ENCODE results near the gene SLC44A1.

Gene SLC44A1

DNA sequence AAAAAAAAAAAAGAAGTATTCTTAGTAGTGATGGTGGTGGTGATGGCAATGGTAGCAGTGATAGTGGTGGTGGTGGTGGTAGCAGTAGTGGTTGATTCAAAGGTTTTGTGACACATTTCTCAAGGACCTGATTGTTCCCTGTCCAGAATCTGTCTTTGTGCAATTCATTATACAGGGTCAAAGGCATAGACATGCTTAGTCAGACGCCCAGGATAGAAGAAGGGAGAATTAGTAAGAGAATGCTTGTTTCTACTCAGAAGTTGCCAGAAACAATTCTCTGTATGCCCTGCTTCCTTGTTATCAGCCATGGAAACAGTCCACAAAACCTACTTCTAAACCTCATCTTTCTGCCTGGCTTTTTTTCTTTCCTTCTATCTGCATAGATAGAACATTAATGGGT, 89.4 kb downstream of the SLC44A1 start:
- no peak overlapping the region for H3K27ac ChIP-seq (ENCODE audit: low read depth, low read length)
- H3K36me3 ChIP-seq (ENCODE audit: control insufficient read depth, insufficient read depth, low read length) = peaks cover 8% of the 10 kb centered on the region
- H3K27me3 ChIP-seq (ENCODE audit: control insufficient read depth, insufficient read depth, low read length) = no peaks in the 10 kb centered on the region
- no peak overlapping the region for H3K4me3 ChIP-seq (ENCODE audit: low read length)
- no peak overlapping the region for H3K9ac ChIP-seq (ENCODE audit: low read length)
- no peaks in the 10 kb centered on the region for H3K4me1 ChIP-seq (ENCODE audit: control insufficient read depth, insufficient read depth, low read length)

DNA sequence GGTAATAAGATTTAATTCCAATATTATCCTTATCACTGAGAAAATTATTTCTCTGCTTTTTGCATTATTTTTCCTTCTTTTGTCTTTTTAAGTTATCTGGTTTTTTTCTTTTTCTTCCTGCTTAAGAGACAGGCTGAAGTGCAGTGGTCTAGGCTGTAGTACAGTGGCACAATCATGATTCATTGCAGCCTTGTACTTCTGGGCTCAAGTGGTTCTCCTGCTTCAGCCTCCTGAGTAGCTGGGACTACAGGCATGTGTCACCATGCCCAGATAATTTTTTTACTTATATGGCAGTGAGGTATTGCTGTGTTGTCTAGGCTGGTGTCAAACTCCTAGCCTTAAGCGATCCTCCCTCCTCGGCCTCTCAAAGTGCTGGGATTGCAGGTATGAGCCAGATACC, 93.9 kb downstream of the SLC44A1 start:
- Histone ChIP-seq H3K27me3 (ENCODE audit: control insufficient read depth, insufficient read depth, low read length) (no peaks in the 10 kb centered on the region), H3K27ac (ENCODE audit: low read depth, low read length) (no peak overlapping the region), H3K9ac (ENCODE audit: low read length) (no peak overlapping the region), H3K4me3 (ENCODE audit: low read length) (no peak overlapping the region), H3K4me1 (ENCODE audit: control insufficient read depth, insufficient read depth, low read length) (peaks cover 2% of the 10 kb centered on the region), H3K36me3 (ENCODE audit: control insufficient read depth, insufficient read depth, low read length) (peaks cover 8% of the 10 kb centered on the region)

GRCh38 chr9:105339849-105340248, 95.4 kb downstream of the SLC44A1 start:
- peaks cover 2% of the 10 kb centered on the region for H3K4me1 ChIP-seq (ENCODE audit: control insufficient read depth, insufficient read depth, low read length)
- peaks cover 8% of the 10 kb centered on the region for H3K36me3 ChIP-seq (ENCODE audit: control insufficient read depth, insufficient read depth, low read length)
- H3K9ac ChIP-seq (ENCODE audit: low read length) = no peak overlapping the region
- no peak overlapping the region for H3K27ac ChIP-seq (ENCODE audit: low read depth, low read length)
- H3K4me3 ChIP-seq (ENCODE audit: low read length) = no peak overlapping the region
- H3K27me3 ChIP-seq (ENCODE audit: control insufficient read depth, insufficient read depth, low read length) = no peaks in the 10 kb centered on the region

GRCh38 chr9:105341434-105342146, 97.1 kb downstream of the SLC44A1 start:
- H3K27ac ChIP-seq (ENCODE audit: low read depth, low read length) = no peak overlapping the region

DNA sequence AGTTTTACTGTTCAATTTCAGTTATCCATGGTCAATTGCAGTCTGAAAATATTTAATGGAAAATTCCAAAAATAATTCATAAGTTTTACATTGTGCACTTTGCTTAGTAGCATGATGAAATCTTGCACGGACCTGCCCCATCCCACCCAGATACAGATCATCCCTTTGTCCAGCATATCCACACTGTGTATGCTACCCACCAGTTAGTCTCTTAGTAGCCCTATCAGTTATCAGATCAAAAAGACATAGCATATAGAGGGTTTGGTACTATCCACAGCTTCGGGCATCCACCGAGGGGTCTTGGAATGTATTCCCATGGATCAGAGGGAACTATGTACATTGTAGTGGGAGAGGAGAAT, 97.7 kb downstream of the SLC44A1 start:
- Histone ChIP-seq H3K27ac (ENCODE audit: low read depth, low read length) (no peak overlapping the region), H3K27me3 (ENCODE audit: control insufficient read depth, insufficient read depth, low read length) (no peaks in the 10 kb centered on the region), H3K4me1 (ENCODE audit: control insufficient read depth, insufficient read depth, low read length) (peaks cover 2% of the 10 kb centered on the region), H3K9ac (ENCODE audit: low read length) (no peak overlapping the region), H3K4me3 (ENCODE audit: low read length) (no peak overlapping the region), H3K36me3 (ENCODE audit: control insufficient read depth, insufficient read depth, low read length) (peaks cover 5% of the 10 kb centered on the region)

More at GRCh38 chr9:105341434-105342146, 97.1 kb downstream of the SLC44A1 start:
- H3K9ac ChIP-seq (ENCODE audit: low read length) = no peak overlapping the region
- H3K4me1 ChIP-seq (ENCODE audit: control insufficient read depth, insufficient read depth, low read length) = peaks cover 2% of the 10 kb centered on the region
- H3K27me3 ChIP-seq (ENCODE audit: control insufficient read depth, insufficient read depth, low read length) = no peaks in the 10 kb centered on the region
- no peak overlapping the region for H3K4me3 ChIP-seq (ENCODE audit: low read length)
- peaks cover 6% of the 10 kb centered on the region for H3K36me3 ChIP-seq (ENCODE audit: control insufficient read depth, insufficient read depth, low read length)

DNA sequence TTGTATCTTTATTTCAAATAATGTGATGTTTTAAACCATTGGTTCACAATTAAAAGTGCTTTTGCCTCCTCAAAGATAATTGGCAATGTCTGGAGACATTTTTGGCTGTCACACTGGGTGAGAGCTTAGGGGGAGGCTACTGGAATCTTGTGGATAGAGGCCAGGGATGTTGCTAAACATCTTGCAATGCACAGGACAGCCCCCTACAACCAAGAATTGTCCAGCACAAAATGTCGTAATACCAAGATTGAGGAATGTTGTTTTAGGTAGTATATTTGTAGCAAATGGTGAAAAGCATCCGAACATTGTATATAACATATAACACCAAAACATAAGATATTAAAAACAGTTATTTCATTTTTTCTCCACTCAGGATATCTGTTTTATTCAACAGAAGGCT, 99.8 kb downstream of the SLC44A1 start:
- H3K4me1 ChIP-seq (ENCODE audit: control insufficient read depth, insufficient read depth, low read length) = peaks cover 2% of the 10 kb centered on the region
- no peak overlapping the region for H3K27ac ChIP-seq (ENCODE audit: low read depth, low read length)
- H3K27me3 ChIP-seq (ENCODE audit: control insufficient read depth, insufficient read depth, low read length) = no peaks in the 10 kb centered on the region
- H3K4me3 ChIP-seq (ENCODE audit: low read length) = no peak overlapping the region
- no peak overlapping the region for H3K9ac ChIP-seq (ENCODE audit: low read length)
- H3K36me3 ChIP-seq (ENCODE audit: control insufficient read depth, insufficient read depth, low read length) = no peaks in the 10 kb centered on the region

DNA sequence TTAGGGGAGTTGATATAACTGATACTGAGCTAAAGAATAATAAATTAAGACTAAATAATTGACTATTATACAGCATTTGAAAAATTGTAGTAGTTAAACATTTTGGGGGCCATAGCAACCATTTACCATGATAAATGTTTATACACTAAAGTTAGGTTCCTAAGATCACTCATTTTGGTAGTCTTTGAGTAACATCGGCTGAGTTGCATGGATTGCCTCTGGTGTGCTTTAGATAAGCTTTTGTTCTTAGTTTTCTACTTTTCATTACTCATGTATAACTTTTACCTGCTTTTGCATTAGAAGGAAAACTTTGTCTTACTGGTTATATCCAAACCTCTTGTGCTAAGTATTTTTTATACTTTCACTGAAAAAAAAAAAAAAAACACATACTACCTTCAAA, 101.2 kb downstream of the SLC44A1 start:
- Histone ChIP-seq H3K4me3 (ENCODE audit: low read length) (no peak overlapping the region), H3K36me3 (ENCODE audit: control insufficient read depth, insufficient read depth, low read length) (no peaks in the 10 kb centered on the region), H3K27me3 (ENCODE audit: control insufficient read depth, insufficient read depth, low read length) (no peaks in the 10 kb centered on the region), H3K9ac (ENCODE audit: low read length) (no peak overlapping the region), H3K27ac (ENCODE audit: low read depth, low read length) (no peak overlapping the region), H3K4me1 (ENCODE audit: control insufficient read depth, insufficient read depth, low read length) (peaks cover 2% of the 10 kb centered on the region)

DNA sequence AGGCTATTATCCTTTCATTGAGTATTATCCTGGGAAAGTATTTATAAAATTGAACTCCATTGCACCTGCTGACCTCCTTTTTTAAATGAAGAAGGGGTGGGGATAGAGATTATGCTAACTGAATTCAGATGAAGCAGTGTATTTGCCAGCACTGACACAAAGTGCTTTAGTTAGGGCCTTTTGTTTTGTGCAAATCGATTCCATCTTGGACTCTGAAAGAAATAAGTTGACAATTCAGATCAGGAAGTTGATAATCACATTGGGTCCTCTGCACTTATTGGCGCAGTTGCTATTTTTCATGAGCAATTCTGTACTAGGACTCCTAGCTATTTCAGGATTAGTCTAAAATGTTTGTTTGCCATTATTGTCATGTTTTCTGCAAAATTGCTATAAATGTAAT, 101.8 kb downstream of the SLC44A1 start:
- Histone ChIP-seq H3K27ac (ENCODE audit: low read depth, low read length) (no peak overlapping the region), H3K27me3 (ENCODE audit: control insufficient read depth, insufficient read depth, low read length) (no peaks in the 10 kb centered on the region), H3K4me3 (ENCODE audit: low read length) (no peak overlapping the region), H3K4me1 (ENCODE audit: control insufficient read depth, insufficient read depth, low read length) (peaks cover 2% of the 10 kb centered on the region), H3K9ac (ENCODE audit: low read length) (no peak overlapping the region), H3K36me3 (ENCODE audit: control insufficient read depth, insufficient read depth, low read length) (no peaks in the 10 kb centered on the region)

GRCh38 chr9:105354448-105354847, 110.0 kb downstream of the SLC44A1 start:
- Histone ChIP-seq H3K36me3 (ENCODE audit: control insufficient read depth, insufficient read depth, low read length) (peaks cover 4% of the 10 kb centered on the region), H3K4me3 (ENCODE audit: low read length) (no peak overlapping the region)

GRCh38 chr9:105355781-105356180, 111.3 kb downstream of the SLC44A1 start:
- Histone ChIP-seq H3K36me3 (ENCODE audit: control insufficient read depth, insufficient read depth, low read length) (peaks cover 6% of the 10 kb centered on the region), H3K4me1 (ENCODE audit: control insufficient read depth, insufficient read depth, low read length) (no peaks in the 10 kb centered on the region), H3K9ac (ENCODE audit: low read length) (no peak overlapping the region), H3K27ac (ENCODE audit: low read depth, low read length) (no peak overlapping the region), H3K27me3 (ENCODE audit: control insufficient read depth, insufficient read depth, low read length) (no peaks in the 10 kb centered on the region), H3K4me3 (ENCODE audit: low read length) (no peak overlapping the region)

More at GRCh38 chr9:105354448-105354847, 110.0 kb downstream of the SLC44A1 start:
- no peaks in the 10 kb centered on the region for H3K27me3 ChIP-seq (ENCODE audit: control insufficient read depth, insufficient read depth, low read length)
- no peaks in the 10 kb centered on the region for H3K4me1 ChIP-seq (ENCODE audit: control insufficient read depth, insufficient read depth, low read length)
- H3K9ac ChIP-seq (ENCODE audit: low read length) = no peak overlapping the region
- no peak overlapping the region for H3K27ac ChIP-seq (ENCODE audit: low read depth, low read length)

- Histone ChIP-seq H3K4me3 (ENCODE audit: low read length) (no peak overlapping the region), H3K9ac (ENCODE audit: low read length) (no peak overlapping the region), H3K4me1 (ENCODE audit: control insufficient read depth, insufficient read depth, low read length) (no peaks in the 10 kb centered on the region), H3K27ac (ENCODE audit: low read depth, low read length) (no peak overlapping the region), H3K36me3 (ENCODE audit: control insufficient read depth, insufficient read depth, low read length) (peaks cover 6% of the 10 kb centered on the region), H3K27me3 (ENCODE audit: control insufficient read depth, insufficient read depth, low read length) (no peaks in the 10 kb centered on the region)
Measured at GRCh38 chr9:105357937-105358336, 113.5 kb downstream of the SLC44A1 start.

DNA sequence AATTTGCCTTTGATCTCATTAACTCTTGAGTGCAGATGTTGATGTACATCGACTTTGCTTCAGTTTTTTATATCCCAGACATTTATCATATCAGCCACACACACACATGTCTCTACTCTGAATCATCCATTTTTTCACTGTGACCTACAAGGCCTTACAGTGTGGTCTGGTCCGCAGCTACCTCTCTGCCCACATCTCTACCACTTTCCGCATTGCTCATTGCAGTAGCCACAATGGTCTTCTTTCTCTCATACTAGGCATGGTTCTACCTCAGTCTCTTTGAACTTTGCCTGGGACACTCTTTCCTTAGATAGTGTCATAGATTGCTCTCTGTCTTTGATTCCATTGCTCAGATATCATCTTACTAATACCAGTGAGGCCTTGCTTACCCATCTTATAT, 115.4 kb downstream of the SLC44A1 start:
- Histone ChIP-seq H3K9ac (ENCODE audit: low read length) (no peak overlapping the region), H3K36me3 (ENCODE audit: control insufficient read depth, insufficient read depth, low read length) (peaks cover 6% of the 10 kb centered on the region), H3K4me3 (ENCODE audit: low read length) (no peak overlapping the region), H3K27ac (ENCODE audit: low read depth, low read length) (no peak overlapping the region), H3K27me3 (ENCODE audit: control insufficient read depth, insufficient read depth, low read length) (no peaks in the 10 kb centered on the region), H3K4me1 (ENCODE audit: control insufficient read depth, insufficient read depth, low read length) (no peaks in the 10 kb centered on the region)

DNA sequence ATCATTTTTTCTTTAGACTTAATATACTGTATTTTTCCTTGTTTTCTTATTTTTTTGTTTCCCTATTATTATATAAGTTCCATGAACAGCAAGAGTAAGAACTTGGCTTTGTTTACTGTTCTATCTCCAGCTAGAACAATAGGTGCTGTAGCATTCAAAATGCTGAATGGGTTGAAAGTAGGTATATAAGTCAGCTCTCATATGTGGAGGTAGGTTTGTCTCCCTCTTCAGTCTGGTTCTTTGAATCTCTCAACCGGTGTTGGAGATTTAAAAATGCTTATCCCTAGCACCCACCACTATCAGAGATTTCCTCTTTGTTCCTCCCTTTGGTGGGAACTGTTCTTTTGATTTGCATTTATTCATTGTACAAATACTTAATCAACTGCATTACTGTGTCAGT, 115.9 kb downstream of the SLC44A1 start:
- no peaks in the 10 kb centered on the region for H3K4me1 ChIP-seq (ENCODE audit: control insufficient read depth, insufficient read depth, low read length)
- no peaks in the 10 kb centered on the region for H3K27me3 ChIP-seq (ENCODE audit: control insufficient read depth, insufficient read depth, low read length)
- H3K36me3 ChIP-seq (ENCODE audit: control insufficient read depth, insufficient read depth, low read length) = peaks cover 6% of the 10 kb centered on the region
- H3K27ac ChIP-seq (ENCODE audit: low read depth, low read length) = no peak overlapping the region
- no peak overlapping the region for H3K4me3 ChIP-seq (ENCODE audit: low read length)
- H3K9ac ChIP-seq (ENCODE audit: low read length) = no peak overlapping the region

All from rectal smooth muscle tissue (tissue), 1 donor.